GM19467 (cell line): ENCODE measurements around the gene PAX2.

Experiments
- ATAC-seq: cut with Tn5 transposase; IDR thresholded peaks from one replicate; pipeline ENCODE4 v1.9.1; 2021; ENCODE audit warnings: mild to moderate bottlenecking, moderate library complexity; ENCODE audit not compliant: unreplicated experiment

The PAX2 gene

GRCh38 chr10:100784126-100784525 lies 38.7 kb downstream of the PAX2 start:
- ATAC-seq = no peak

DNA sequence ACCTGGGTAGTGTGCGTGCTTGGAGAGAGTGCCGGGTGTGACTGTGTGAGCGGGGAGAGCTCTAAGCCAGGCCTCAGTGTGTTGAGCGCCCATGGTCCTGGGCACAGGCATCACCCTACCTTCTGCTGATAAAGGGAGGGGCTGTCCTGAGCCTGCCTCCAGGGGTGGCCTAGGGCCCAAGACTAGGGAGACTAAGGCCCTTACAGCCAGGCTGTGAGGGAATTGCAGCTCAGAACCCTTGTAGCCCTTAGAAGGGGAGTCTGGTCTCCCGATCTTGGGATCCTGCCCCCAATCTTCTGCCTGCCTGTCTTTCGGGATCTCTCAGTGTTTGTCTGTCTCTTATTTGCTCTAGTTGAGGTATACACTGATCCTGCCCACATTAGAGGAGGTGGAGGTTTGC lies 41.2 kb downstream of the PAX2 start:
- ATAC-seq = no peak

GRCh38 chr10:100788002-100788903 lies 42.9 kb downstream of the PAX2 start:
- ATAC-seq = no peak

DNA sequence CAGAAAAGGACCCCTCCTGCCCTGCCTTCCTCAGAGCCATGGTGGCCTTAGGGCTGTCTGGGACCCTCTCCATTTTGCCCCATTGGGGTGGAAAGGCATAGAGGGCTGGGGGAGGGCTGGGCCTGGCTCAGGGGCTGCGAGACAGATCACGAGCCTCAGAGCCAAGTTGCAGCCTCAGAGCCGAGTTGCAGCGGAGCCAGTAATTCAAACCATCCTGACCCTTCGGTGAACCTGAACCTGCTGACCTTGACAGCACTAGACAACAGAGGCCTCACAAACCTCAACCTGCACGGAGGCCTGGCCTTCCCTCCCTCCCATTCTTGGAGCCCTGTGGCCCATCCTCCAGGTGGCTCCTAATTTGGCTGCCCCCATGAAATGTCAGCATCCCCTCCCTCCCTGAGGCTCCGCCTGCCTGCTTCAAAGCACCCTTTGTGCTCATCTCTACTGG lies 45.4 kb downstream of the PAX2 start:
- no peak for ATAC-seq

GRCh38 chr10:100791369-100792058 lies 46.1 kb downstream of the PAX2 start:
- no peak for ATAC-seq

DNA sequence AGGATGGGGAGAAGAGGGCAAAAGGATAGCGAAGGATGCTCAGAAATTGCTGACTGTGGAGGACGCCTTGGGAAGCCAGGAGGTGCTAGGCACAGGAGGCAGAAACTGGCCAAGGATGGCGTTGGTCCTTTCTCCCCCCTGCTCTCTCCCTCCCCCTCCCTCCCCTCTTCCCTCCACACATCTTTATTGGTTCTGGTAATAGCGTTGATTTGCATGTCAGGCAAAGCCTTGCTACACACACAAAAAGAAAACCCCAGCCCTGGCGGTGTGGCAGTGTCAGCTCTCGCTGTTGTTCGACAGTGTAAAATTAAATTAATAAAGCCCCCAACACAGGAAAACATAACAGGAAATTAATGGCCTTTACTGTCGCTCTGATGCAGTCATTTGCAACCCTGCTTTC lies 47.2 kb downstream of the PAX2 start:
- no peak for ATAC-seq

DNA sequence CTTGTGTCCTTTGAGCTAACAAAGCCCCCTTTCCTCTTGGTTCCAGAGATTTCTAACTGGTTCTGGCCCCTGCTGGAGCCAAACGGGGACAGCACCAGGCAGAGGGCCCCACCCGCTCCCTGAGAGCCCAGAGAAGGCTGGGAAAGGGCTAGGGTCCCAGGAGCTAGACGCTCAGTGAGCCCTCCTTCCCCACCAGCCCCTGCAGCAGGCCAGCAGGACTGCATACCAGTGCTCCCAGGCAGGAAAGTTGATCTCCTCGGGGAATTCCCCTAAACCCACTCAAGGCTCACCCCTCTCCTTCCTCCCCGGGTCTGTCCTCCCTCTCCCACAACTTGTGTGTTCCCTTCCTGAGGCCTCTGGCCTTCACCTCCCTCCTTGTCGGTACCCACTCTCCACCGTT lies 47.7 kb downstream of the PAX2 start:
- ATAC-seq = no peak

DNA sequence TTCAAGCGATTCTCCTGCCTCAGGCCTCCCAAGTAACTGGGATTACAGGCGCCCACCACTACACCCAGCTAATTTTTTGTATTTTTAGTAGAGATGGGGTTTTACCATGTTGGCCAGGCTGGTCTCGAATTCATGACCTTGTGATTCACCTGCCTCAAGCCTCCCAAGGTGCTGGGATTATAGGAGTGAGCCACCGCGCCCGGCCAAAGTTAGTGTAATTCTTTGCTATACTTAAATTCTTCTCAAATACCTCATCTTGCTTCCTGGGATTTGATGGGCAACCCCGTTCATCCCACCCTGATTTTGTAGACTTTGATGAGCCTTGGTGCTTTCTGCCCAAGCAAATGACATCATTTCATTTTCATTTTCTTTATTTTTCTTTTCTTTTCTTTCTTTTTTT lies 54.5 kb downstream of the PAX2 start:
- no peak for ATAC-seq

- ATAC-seq = no peak
Measured at GRCh38 chr10:100800931-100801330, 55.5 kb downstream of the PAX2 start.

- ATAC-seq = no peak
Measured at GRCh38 chr10:100802196-100802595, 56.8 kb downstream of the PAX2 start.

DNA sequence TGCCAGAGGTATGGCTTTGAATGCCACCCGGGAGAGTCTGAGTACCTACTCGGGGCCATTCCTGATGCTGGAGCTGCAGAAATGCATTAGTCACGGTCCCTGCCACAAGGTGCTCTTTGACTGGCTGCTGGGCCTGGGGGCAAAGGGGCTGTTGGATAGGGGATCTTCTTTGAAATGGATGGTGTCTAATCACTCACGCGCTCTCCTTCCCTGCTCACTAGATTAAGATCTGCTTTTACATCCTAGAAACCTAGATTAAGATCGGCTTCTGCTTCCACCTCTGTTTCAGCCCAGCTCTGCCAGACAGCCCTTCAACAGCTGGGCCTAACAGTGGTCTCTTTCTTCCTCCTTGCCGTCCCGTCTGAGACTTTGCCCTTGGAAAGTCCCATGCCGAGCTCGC lies 57.2 kb downstream of the PAX2 start:
- ATAC-seq = no peak

GRCh38 chr10:100803492-100803891 lies 58.1 kb downstream of the PAX2 start:
- ATAC-seq = no peak

DNA sequence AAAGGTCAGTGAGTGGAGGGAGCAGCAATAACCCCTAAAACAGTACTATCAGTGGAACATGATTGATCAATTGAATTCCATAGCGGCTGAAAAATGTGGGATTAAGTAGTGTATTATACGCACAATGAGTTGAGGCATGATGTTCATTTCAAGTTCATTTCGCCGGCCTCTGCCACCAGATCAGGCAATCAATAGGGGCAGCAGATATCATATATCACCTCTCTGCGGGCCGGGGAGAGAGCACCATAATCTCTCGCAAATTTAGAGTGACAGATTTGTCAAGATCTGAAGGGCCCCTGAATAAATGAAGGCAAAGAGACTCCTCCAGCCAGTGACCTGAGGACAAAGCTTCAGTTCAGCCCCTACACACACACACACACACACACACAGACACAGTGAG lies 58.5 kb downstream of the PAX2 start:
- no peak for ATAC-seq

GRCh38 chr10:100805543-100806355 lies 60.4 kb downstream of the PAX2 start:
- no peak for ATAC-seq

DNA sequence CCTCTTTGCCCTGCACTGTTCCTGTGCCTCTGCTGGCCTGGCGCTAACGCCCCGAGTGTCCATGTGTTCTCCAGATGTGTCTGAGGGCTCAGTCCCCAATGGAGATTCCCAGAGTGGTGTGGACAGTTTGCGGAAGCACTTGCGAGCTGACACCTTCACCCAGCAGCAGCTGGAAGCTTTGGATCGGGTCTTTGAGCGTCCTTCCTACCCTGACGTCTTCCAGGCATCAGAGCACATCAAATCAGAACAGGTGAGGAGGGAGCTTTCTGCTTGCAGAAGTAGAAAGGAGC lies 60.9 kb downstream of the PAX2 start:
- no peak for ATAC-seq

DNA sequence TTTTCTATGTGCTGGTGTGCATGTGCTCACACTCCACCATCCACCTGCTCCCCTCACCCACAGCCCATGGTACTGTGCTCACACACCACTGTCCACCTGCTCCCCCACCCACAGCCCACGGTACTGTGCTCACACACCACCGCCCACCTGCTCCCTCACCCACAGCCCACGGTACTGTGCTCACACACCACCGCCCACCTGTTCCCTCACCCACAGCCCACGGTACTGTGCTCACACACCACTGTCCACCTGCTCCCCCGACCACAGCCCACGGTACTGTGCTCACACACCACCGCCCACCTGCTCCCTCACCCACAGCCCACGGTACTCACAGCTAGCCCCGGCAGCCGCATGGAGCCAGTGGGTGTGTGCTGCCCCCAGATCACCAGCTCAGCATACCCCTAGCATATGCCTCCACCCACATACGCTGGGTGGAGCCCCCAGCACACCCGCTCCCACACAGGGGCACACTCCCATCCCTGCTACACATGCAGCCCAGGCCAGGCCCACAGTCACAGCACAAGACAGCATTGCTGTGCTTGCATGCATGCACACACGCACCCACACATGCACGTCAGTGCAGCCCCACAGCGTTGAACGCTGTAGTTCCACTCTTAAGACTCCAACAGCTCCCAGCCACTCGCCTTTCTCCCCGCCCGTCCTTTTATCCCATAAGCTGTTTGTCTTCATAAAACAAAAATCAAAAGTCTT lies 62.0 kb downstream of the PAX2 start:
- no peak for ATAC-seq

DNA sequence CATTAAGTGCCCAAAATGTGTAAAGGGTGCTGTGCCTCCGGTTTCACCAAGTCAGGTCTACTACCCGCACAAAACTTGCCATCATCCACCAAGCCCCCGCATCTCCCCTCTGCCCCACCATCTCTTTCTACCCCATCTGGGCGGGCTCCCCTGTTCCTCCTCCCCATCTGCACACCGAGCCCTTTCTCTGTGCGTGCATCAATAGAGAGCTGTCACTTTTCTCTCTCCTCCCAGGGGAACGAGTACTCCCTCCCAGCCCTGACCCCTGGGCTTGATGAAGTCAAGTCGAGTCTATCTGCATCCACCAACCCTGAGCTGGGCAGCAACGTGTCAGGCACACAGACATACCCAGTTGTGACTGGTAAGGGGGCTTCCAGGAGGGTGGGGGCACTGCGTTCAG lies 63.5 kb downstream of the PAX2 start:
- ATAC-seq = no peak

DNA sequence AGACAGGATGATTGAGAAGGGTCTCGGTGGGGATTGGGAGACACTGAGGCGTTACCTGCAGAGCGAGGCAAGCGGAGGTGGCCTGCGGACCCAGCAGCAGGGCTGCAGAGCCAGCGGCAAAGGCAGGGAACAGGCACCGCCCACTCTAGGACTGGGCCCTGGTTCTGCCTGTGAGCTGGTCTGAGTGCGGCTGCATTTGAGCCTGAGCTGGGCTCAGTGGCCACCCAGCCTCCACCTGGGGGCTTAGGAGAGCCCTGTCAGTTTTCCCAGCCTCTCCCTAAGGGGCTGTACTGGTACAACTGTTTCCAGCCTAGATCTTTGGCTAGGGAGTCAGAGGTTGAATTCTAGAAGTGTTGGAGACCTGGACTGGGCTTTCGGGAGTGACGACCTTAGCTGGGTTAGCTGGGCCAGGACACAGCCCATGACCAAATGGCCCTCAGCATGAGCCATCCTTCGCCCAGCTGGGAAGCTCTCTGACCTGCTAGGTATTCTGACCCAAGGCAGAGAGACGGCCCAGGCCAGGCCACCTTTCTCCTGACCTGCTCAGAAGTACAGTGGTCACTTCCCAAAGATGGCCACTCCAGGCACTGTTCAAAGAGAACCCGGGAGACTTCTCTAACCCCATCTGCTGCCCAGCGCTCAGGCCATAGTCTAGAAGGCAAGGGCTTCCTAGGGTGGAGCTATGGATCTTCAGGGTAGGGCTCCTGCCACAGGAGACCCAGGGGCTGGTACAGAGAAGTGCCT lies 64.9 kb downstream of the PAX2 start:
- no peak for ATAC-seq

- ATAC-seq = no peak
Measured at GRCh38 chr10:100810835-100811116, 65.4 kb downstream of the PAX2 start.

GRCh38 chr10:100811261-100811660 lies 65.9 kb downstream of the PAX2 start:
- no peak for ATAC-seq
